K562 (cell line): ENCODE results near the gene SMAD4. TPM values are rescaled to one million over a fixed set of nuclear protein-coding genes. Genes with fewer than 3 reads are reported as not detected.
"Not testable (repeated sequence)": the region's sequence is repeated elsewhere in the genome, so short reads cannot be mapped to it uniquely, and the experiment has no call there.

Source experiments
- ATAC-seq: fragments of 200-7000 bp; cut with Tn5 transposase; 3 replicates; pipeline ENCODE4 v1.9.1; 2020; ENCODE audit warnings: moderate library complexity
- BruUV-seq: library from RNA; stranded (reverse); fragments of 400-500 nt; replicated peaks from 2 replicates; lab custom pipeline; 2021; lab: Mats Ljungman, UMichigan
- CTCF ChIA-PET: fragments of 300-600 bp; formaldehyde crosslinking; extraction: SDS; loops from one replicate; lab custom pipeline; 2021; ENCODE audit warnings: low intra/inter-chr PET ratio; lab: Yijun Ruan, JAX
- POLR2A ChIA-PET: fragments of 300-600, 350-650 bp; sonication (Branson Sonifier 250); formaldehyde crosslinking; extraction: SDS; loops from one replicate; lab custom pipeline; 2021; ENCODE audit warnings: antibody characterized with exemption, inconsistent platforms; lab: Yijun Ruan, JAX
- DNase-seq, 4 experiments: peaks; one replicate each; pipeline versions ENCODE4 v3.0.0 to v3.0.0-alpha.2; 2011 to 2018; ENCODE audit warnings: low spot score in 3 of 4, mixed read lengths in 3 of 4; ENCODE audit errors: extremely low read depth in 1 of 4
- FAIRE-seq: peaks from 2 replicates; lab custom pipeline; 2011; peaks lifted over from hg19 to GRCh38; lab: Jason Lieb, UNC
- H2AFZ ChIP-seq: 2 replicates; pipeline ENCODE4 v1.6.0; 2011; ENCODE audit warnings: low read depth, low read length, control low read depth, inconsistent platforms
- H3K27ac ChIP-seq: fragments of 200-600 bp; 3 replicates; pipeline ENCODE4 v1.8.0; 2011; ENCODE audit warnings: low read depth, mild to moderate bottlenecking, control low read depth, inconsistent platforms, low read length, moderate library complexity, mixed read lengths; ENCODE audit errors: extremely low read depth
- H3K27me3 ChIP-seq, 2 experiments: fragments of 300-600 bp in 1 of 2; 2 replicates in 1 of 2; 3 replicates in 1 of 2; pipeline versions ENCODE4 v1.6.0 to v1.8.0; 2011; ENCODE audit warnings: inconsistent platforms in 2 of 2, low read length in 2 of 2, mild to moderate bottlenecking in 1 of 2, mixed read lengths in 1 of 2, moderate library complexity in 1 of 2; ENCODE audit not compliant: control insufficient read depth in 2 of 2, insufficient read depth in 2 of 2
- H3K36me3 ChIP-seq: fragments of 300-600 bp; 3 replicates; pipeline ENCODE4 v1.8.0; 2011; ENCODE audit warnings: mild to moderate bottlenecking, low read length, inconsistent platforms; ENCODE audit not compliant: control insufficient read depth, insufficient read depth
- H3K4me1 ChIP-seq, 2 experiments: fragments of 200-600 bp in 1 of 2; replicated peaks in 1 of 2; 2 replicates in 1 of 2; 3 replicates in 1 of 2; pipeline versions ENCODE4 v1.5.1 to v1.8.0; 2011; ENCODE audit warnings: inconsistent platforms in 2 of 2, low read length in 2 of 2, mild to moderate bottlenecking in 1 of 2, mixed read lengths in 1 of 2, moderate library complexity in 1 of 2; ENCODE audit not compliant: control insufficient read depth in 2 of 2, insufficient read depth in 2 of 2
- H3K4me2 ChIP-seq: 2 replicates; pipeline ENCODE4 v1.6.1; 2011; ENCODE audit warnings: low read length, control low read depth, inconsistent platforms, mixed read lengths; ENCODE audit not compliant: insufficient read depth
- H3K4me3 ChIP-seq: fragments of 200-600 bp; sonication (generic), shearing (Covaris generic); 2 replicates; pipeline ENCODE4 v1.5.1; 2016; ENCODE audit warnings: control low read depth, inconsistent platforms
- H3K79me2 ChIP-seq: fragments of 200-600 bp; 3 replicates; pipeline ENCODE4 v1.8.0; 2011; ENCODE audit warnings: low read length, inconsistent platforms; ENCODE audit not compliant: control insufficient read depth, insufficient read depth
- H3K9ac ChIP-seq, 2 experiments: 2 replicates each; pipeline versions ENCODE4 v1.6.0 to v1.6.1; 2011; ENCODE audit warnings: low read depth in 2 of 2, low read length in 2 of 2, control low read depth in 1 of 2, inconsistent platforms in 1 of 2, mild to moderate bottlenecking in 1 of 2, mixed read lengths in 1 of 2; ENCODE audit not compliant: insufficient read depth in 1 of 2
- H3K9me1 ChIP-seq: one replicate; pipeline ENCODE4 v1.6.0; 2011; ENCODE audit warnings: inconsistent platforms, mild to moderate bottlenecking, low read length, moderate library complexity; ENCODE audit not compliant: control insufficient read depth, insufficient read depth
- H3K9me3 ChIP-seq: replicated peaks from 2 replicates; pipeline ENCODE4 v1.5.1; 2011; ENCODE audit warnings: low read depth, low read length, inconsistent platforms; ENCODE audit not compliant: control insufficient read depth, insufficient read depth
- H4K20me1 ChIP-seq: replicated peaks from 2 replicates; pipeline ENCODE4 v1.6.1; 2011; ENCODE audit warnings: low read length, inconsistent platforms, mixed read lengths; ENCODE audit not compliant: control insufficient read depth, insufficient read depth
- ASH1L ChIP-seq: fragments of 450-650 bp; IDR thresholded peaks from 2 replicates; pipeline ENCODE4 v1.6.1; 2018; ENCODE audit warnings: borderline replicate concordance, mild to moderate bottlenecking, low read depth; ENCODE audit not compliant: partially characterized antibody
- BCOR ChIP-seq: fragments of 450-650 bp; IDR thresholded peaks from 2 replicates; pipeline ENCODE4 v1.6.1; 2016
- HDAC6 ChIP-seq: IDR thresholded peaks from 2 replicates; pipeline ENCODE4 v1.6.1; 2012; ENCODE audit warnings: low read depth, mild to moderate bottlenecking, control low read depth, inconsistent platforms, low read length, moderate library complexity
- PKNOX1 ChIP-seq: fragments of 450-650 bp; IDR thresholded peaks from 2 replicates; pipeline ENCODE4 v1.6.1; 2016
- SRF ChIP-seq, 2 experiments: fragments of 250-450, 450-650 bp in 1 of 2; sonication (Bioruptor Pico) in 1 of 2; sonication (generic) in 1 of 2; formaldehyde crosslinking; IDR thresholded peaks; 2 replicates each; pipeline versions ENCODE4 v1.5.0 to v1.5.1; 2020 to 2022; ENCODE audit warnings: mild to moderate bottlenecking in 1 of 2, missing genetic modification reagents in 1 of 2
- ZKSCAN3 ChIP-seq: fragments of 250-450 bp; sonication (Bioruptor Pico); IDR thresholded peaks from 2 replicates; pipeline ENCODE4 v1.4.0; 2020
- ZNF146 ChIP-seq: IDR thresholded peaks from one replicate; pipeline ENCODE4 v1.6.1; 2018; ENCODE audit warnings: missing compliant biosample characterization; ENCODE audit not compliant: unreplicated experiment
- WGBS: fragments of 100-300 bp; shearing (Covaris generic); methylation state at CpG from one replicate; pipeline ENCODE4 v1.1.6; 2016; ENCODE audit warnings: low coverage, mixed read lengths; ENCODE audit not compliant: insufficient coverage; ENCODE audit errors: missing lambda C conversion rate; 5-methylcytosine and 5-hydroxymethylcytosine counted together
- in situ Hi-C: fragments of 300-500 bp; cut with MboI; formaldehyde crosslinking; loops from 4 replicates; pipeline ENCODE4 v1.15.0; 2018; ENCODE audit warnings: inconsistent platforms, mixed read lengths
- intact Hi-C: fragments of 100-400 bp; cut with micrococcal nuclease; formaldehyde crosslinking; loops from 2 replicates; pipeline ENCODE4 v1.14.2; 2022
- polyA plus RNA-seq, 8 experiments: library from polyadenylated mRNA; depleted of rRNA in 4 of 8; stranded (reverse) in 5 of 8; unstranded in 3 of 8; fragments of >200 nt; fragmentation: Nextera tagmentation in 2 of 8; fragmentation: Illumina TruSeq in 1 of 8; extraction: Ambion mirVana in 2 of 8; extraction: Trizol in 1 of 8; gene quantifications; 2 replicates each; pipeline versions ENCODE4 v1.2.1 to v1.2.3, GENCODE V29; 2011 to 2014; ENCODE audit warnings: inconsistent platforms in 1 of 8, missing spikeins in 1 of 8
- total RNA-seq, 7 experiments: library from RNA; depleted of rRNA in 6 of 7; stranded (reverse); fragments of >200 nt in 6 of 7; fragmentation: Illumina TruSeq in 2 of 7; extraction: Trizol in 2 of 7; gene quantifications; 2 replicates each; pipeline versions ENCODE4 v1.2.1 to v1.2.3, GENCODE V29; 2011 to 2021; ENCODE audit warnings: low replicate concordance in 1 of 7

The SMAD4 gene
- total and polyA plus RNA-seq, 9 of the 15 experiments (the other 6 are each of a cell fraction or from before 2014, with no cell fraction given) = 5.7 to 55.0 (median 39.4) TPM

GRCh38 chr18:50994031-50994430 is 36.0 kb upstream of the SMAD4 start:
- Histone ChIP-seq H3K27me3 (no peaks in the 10 kb centered on the region), H3K79me2 (no peaks in the 10 kb centered on the region), H3K4me3 (no peak overlapping the region), H3K36me3 (no peaks in the 10 kb centered on the region), H3K9me3 (no peaks in the 10 kb centered on the region), H3K9ac (no peak overlapping the region), H4K20me1 (no peaks in the 10 kb centered on the region), H3K27ac (no peak overlapping the region), H3K4me1 (no peaks in the 10 kb centered on the region; a peak in 1 of 5 replicates), H3K9me1 (no peaks in the 10 kb centered on the region), H3K4me2 (no peak overlapping the region), H2AFZ (no peak overlapping the region)
- BruUV-seq = no TSS peak
- in situ Hi-C loops (no loop called here), intact Hi-C loops (no loop called here)
- FAIRE-seq (no peak), DNase-seq (no peak), ATAC-seq (no peak)
- 20% methylated on average over 1 of the region's 2 CpGs for WGBS
- TF ChIP-seq HDAC6 = no peak
- TF ChIP-seq SRF (CRISPR knock-in tag; IDR thresholded peaks at IDR 0.05) = no peak
- TF ChIP-seq ASH1L = no peak
- TF ChIP-seq PKNOX1 = no peak
- no peak for TF ChIP-seq ZKSCAN3
- ChIA-PET POLR2A (no interaction called here), CTCF (no interaction called here)

- CTCF ChIA-PET, FAIRE-seq: not testable (repeated sequence)
Measured at GRCh38 chr18:51003174-51003573, 26.8 kb upstream of the SMAD4 start.

More at GRCh38 chr18:51003174-51003573, 26.8 kb upstream of the SMAD4 start:
- WGBS = 0% methylated on average over 1 of the region's 2 CpGs
- H3K27ac ChIP-seq, H3K27me3 ChIP-seq, H4K20me1 ChIP-seq, POLR2A ChIA-PET, H3K9ac ChIP-seq, H2AFZ ChIP-seq, ATAC-seq, BruUV-seq, H3K4me3 ChIP-seq, in situ Hi-C loops, H3K9me1 ChIP-seq, H3K36me3 ChIP-seq, H3K79me2 ChIP-seq, H3K9me3 ChIP-seq, H3K4me2 ChIP-seq, DNase-seq: not testable (repeated sequence)
- 0 out of 2 replicates have a peak, but pooled peaks have one; percentile 25 for TF ChIP-seq BCOR
- peak; percentile 49 for TF ChIP-seq ZNF146 (CRISPR knock-in tag)
- peaks cover 5 to 20% of the 10 kb centered on the region in 2 experiments; a peak in 3 of 5 replicates for H3K4me1 ChIP-seq
- intact Hi-C loops = loop anchor here (10.0 kb wide), 1 partner anchor 128 kb away; the partner anchor contains the start of gene ME2
